Ecto neural progenitor cell (in vitro differentiated cells): ENCODE results near the gene TTC3.

Source experiments
- DNase-seq: peaks from one replicate; pipeline ENCODE4 v3.0.0-alpha.2; 2018; ENCODE audit warnings: low spot score

TTC3 gene

GRCh38 chr21:37224861-37225839 is 152.1 kb downstream of the TTC3 start:
- no peak for DNase-seq

DNA sequence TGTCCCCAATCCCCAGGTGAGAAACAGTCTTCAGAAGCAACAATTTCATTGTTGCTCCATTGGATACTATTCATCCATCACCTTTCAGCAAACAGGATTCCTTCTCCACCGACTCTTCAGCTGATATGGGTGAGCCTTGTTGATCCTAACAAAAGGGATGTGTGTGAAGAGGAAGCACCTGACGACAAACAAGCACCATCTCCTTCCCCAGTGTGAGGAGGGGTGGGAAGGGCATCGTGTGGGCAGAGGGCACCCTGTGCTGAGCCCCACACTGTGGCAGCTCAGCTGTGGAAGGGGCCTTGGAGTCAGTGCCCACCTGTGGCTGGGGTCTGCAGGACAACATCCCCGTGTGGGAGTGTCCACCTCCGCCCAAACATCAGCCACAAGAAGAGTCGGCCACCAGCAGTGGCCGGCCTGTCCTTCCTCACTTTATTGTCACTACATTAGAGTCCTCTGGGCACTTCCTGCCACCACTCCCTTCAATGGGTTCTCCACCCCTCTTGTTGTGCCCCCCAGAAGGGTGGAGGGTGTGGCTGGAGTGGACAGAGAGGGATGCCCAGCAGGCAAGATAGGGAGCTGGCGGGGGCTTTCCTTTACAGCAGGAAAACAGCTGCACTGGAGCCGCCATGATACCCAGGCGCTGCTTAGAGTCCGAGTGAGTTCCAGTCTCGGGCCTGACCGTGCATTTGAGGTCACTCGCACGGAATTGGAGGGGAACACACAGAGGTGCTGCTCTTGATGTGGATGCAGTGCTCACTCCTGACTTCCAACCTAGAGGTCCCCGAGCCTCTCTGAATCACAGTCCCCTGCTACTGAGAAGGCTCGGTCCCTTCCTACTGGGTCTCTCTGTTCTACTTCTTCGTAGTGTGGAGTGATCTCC is 153.2 kb downstream of the TTC3 start:
- no peak for DNase-seq

DNA sequence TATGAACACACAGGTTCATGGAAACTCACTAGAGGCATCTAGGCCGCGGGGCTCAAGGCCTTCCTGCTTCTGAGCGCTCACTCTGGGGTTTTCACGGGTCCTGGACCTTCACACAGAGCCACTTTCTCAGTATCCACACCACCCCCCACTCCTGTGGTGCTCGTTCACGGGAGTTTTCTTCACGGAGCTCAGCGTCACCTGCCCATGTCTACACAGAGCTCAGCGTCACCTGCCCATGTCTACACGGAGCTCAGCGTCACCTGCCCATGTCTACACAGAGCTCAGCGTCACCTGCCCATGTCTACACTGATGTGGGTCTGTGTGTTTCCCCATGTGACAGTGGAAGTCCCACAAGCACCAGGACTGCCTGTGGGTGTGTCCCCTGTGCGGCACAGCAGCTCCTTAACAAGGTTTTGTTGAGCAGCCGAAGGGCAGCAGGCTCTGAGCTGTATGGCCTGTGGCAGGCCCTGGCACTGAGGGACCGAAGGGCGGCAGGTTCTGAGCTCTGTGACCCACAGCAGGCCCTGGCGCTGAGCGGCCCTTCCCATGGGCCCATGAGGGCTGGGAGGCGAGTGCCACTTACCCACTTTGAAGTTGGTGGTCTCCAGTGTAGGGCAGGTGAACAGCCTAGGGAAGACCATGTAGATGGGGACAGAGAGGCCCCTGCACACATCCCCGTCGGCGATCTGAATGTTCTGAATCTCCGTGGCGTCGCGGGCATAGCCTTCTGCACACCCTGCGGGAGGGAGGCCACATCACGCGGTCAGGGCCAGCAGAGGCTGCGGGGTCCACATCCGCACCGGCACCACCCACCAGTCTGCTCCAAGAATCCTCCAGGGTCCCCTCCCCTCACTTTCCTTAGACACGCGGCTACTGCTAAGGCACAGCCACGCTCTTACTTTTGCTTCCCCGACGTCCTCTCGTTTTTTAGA is 154.3 kb downstream of the TTC3 start:
- no peak for DNase-seq

DNA sequence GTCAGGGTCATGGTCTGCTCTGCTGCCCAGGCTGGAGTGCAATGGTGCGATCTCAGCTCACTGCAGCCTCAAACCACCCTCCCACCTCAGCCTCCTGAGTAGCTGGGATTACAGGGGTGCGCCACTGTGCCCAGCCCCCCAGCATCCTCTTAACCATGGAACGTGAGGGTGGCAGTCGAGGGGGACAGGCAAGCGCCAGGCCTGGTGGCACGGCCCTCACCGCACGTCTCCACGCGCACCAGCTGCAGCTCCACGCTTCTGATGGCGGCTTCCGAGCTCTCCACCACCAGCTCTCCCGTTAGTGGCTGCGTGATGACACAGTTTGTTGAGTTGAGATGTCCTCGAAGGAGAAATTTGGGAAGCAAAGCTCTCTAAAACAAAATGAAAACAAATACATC is 154.9 kb downstream of the TTC3 start:
- no peak for DNase-seq

DNA sequence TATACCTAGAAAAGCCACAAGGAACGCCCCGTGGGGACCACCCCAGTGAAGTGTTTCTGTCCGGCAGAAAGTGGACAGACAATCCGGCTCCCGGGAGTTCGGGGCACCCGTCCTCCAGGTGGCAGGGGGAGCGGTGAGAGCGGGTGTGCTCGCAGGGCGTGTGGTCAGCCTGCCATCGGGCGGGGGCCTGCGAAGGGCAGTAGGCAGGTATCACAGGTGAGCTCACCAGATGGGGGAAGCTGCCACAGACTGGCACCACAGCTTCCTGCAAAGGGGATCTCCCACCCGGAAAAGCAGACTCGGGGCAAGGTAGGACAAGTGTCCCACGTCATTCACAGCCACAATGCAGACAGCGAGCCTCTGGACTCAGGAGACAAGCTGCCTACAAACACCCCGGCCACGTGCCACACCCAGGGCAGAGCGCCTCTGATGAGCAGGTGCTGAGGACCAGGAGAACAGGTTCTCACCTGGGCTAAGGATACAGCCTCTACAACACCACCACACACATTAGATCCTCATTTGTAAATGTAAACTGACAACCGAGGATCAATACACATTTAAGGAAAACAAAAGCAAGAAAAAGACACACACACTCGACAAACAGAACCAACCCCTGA is 157.7 kb downstream of the TTC3 start:
- DNase-seq, result no peak

DNA sequence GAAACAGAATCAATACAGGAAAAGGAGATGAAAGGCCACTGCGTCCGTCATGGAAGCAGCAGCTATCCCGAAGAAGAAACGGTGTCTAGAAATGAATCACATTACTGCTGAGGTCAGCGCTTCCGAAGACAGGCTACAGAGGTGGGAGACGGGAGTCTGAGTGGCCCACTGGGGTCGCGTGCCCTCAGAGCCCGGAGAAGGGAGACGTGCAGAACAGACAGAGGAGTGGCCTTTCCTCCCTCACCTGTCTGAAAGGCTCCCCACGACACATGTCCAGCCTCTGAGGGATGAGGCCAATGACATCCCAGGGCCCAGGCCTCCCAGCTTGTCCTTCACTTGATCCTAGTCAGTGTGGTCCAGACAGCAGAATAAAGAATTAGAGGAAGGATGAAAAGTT is 158.2 kb downstream of the TTC3 start:
- DNase-seq, result no peak

DNA sequence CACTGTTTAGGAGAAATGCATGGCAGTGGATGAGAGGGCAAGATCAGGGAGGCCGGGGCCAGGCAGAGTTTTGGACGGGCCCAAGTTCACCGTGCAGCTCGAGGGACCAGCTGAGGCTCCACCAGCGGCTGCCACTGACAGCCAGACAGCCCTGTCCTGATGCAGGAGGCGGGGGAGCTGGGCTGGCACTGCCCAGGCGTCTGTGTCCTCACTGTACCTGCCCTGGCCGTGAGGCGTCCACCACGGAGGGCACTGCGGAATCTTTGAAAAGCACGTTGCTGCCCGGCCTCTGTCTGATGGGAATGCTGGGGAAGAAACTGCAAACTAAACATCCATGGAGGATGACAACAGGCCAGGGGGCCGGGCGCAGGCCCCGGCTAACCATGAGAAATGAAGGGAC is 158.6 kb downstream of the TTC3 start:
- no peak for DNase-seq

- no peak for DNase-seq
Measured at GRCh38 chr21:37232274-37233018, 159.4 kb downstream of the TTC3 start.

- DNase-seq, result no peak
Measured at GRCh38 chr21:37233551-37234146, 160.6 kb downstream of the TTC3 start.

DNA sequence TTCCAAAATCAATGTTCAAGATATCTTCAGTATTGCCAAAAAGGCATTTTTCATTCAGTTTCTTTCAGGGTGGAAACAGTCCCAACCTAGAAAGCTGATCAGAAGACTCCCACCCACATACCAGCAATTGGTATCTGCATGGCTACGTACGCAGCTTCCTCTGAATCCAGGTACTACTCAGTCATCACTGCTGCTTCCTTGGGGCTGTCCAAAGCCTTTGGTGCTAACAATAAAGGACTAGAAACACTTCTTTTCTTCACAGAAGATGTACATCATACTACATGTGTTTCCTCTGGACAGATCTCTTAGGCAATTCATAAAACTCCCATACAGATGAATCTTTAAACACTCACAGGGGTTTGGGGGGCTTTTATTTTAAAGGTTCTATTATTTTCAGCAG is 164.3 kb downstream of the TTC3 start:
- no peak for DNase-seq

- no peak for DNase-seq
Measured at GRCh38 chr21:37237764-37238163, 164.7 kb downstream of the TTC3 start.

DNA sequence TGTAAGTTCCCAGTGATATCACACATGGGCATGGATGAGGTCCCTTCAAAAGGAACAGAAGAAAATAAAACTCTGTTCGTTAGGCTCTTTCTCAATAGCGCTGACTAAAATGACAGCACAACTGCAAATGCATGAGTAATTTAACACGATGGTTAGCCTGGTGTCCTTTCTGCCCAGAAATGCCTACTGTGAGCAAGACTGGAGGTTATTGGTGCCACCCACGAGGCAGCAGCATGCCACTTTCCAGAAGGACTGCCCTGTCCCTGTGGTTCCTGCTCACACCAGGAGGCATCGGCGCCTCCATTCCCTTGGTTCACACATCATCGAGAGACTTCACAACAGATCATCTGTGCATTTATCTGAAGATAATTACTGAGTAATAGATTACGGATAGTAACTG is 167.9 kb downstream of the TTC3 start:
- DNase-seq, result no peak

GRCh38 chr21:37241426-37241825 is 168.4 kb downstream of the TTC3 start:
- no peak for DNase-seq

DNA sequence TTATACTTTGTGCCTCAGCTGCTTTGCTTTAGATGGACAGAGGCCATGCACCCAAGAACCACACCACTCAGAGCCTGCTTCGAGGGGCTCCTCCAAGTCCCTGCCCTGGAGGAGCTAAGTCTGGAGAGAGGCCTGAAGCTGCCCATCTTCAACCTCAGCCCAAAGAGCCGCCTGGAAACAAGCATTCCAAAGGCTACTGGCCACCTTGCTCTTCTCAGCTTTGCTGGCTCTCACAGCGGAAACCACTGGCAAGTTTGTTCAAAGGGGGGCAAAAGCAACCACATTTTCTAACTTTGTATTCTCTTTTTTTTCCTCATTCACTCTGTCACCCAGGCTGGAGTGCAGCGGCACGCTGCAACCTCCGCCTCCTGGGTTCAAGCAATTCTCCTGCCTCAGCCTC is 170.9 kb downstream of the TTC3 start:
- no peak for DNase-seq

GRCh38 chr21:37244501-37245095 is 171.5 kb downstream of the TTC3 start:
- no peak for DNase-seq

DNA sequence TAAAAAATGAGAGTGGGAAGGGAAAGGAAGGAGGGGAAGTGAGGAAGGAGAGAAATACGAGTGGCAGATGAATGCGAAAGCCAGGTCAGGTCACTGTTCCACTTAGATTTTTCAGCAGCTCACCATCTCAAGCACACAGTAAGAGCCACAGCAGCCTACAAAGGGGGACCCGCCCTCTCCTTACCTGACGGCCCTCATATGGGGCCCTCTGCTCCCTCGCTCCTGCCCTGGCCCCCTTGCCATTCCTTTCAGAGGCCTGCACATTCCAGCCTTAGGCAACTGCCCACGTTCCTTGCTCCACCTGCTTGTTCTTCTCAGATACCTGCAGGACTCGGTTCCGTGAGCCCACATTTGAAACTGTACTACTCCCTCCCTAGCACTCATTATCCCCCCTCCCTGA is 172.1 kb downstream of the TTC3 start:
- no peak for DNase-seq

DNA sequence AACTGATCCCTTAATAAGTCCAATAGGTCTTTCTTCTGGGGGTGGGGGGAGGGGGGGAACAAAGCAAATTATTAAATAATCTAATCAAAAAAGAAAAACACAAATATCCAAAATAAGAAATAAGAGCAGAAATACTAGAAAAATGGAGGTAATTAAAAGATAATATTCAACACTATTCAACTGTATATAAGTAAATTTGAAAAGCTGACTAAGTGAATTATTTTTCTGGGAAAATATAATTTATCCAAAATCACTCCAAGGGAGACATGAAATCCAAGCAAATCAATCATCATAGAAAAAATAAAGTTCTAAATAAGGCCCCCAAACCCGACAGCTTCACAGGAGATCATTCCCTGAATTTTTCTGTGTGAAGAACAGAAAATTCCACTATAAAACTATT is 175.2 kb downstream of the TTC3 start:
- DNase-seq, result no peak

DNA sequence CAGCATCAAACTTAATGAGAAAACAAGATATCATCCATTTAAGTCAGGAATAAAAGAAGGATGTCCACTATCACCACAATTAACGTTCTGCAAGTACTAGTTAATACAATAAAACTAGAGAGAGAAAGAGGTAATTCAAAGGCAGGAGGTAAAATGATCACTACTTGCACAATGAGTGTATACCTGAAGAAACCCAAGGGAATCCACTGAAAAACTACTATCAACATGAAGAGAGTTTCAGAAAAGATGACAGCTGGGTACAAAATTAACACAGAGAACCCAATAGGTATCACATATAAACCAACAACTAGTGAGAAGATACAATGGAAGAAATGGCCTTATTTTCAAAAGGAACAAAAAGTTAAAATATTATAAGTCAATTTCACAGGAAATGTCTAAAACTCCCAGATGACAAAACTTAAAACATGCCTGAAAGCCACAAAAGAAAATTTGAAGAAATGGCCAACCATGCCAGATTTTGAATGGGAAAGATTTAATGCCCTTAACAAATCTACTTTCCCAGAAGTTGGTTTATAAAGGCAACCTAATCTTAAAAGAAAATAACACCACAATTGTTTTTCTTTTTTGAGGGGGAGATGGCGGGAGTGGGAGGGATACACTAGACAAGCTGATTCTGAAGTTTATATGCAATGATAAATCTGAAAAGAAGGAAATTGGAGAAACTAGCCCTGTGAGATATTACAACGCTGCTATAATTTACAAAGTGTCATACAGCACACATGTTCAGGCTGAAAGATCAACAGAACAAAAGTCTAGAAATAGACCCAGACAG is 176.3 kb downstream of the TTC3 start:
- no peak for DNase-seq

DNA sequence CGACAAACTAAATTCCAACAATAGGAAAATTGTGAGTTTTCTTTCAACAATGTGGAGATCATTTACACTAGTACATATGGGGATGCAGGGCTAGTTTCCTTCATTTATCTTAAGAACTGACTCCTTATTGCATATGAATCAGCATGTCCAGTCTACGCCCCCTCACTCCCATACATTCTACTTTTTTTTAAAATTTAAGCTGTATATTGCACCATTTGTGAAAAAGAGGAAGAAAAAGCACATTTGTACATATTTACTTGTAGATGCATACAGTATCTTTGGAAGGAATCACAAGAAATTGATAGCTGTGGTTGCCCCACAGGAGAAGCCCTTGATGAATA is 178.2 kb downstream of the TTC3 start:
- DNase-seq, result no peak
